Activated naive CD4-positive, alpha-beta T cell treated with anti-CD3 and anti-CD28 coated beads, Interleukin-2, amount 50 U/mL, for 72 hours (primary cell): Measurements from ENCODE around the gene MSX1. TPM values are rescaled to one million over a fixed set of nuclear protein-coding genes. Genes with fewer than 3 reads are reported as not detected.

Source experiments
- ATAC-seq, 2 donors: fragments of 150-1000 bp; cut with Tn5 transposase; 2 replicates each; pipeline ENCODE4 v1.10.0; 2021; ENCODE audit warnings: mild to moderate bottlenecking in 2 of 2, moderate library complexity in 2 of 2
- DNase-seq, 2 donors: peaks; one replicate each; pipeline ENCODE4 v3.0.0; 2021 to 2022; ENCODE audit warnings: low spot score in 2 of 2
- H3K27ac Mint-ChIP-seq, 2 donors: one replicate each; pipeline ENCODE4 v1.8.0; 2022; ENCODE audit warnings: mild to moderate bottlenecking in 2 of 2, mixed read lengths in 2 of 2
- H3K36me3 Mint-ChIP-seq, 2 donors: one replicate each; pipeline ENCODE4 v1.8.0; 2022; ENCODE audit warnings: mixed read lengths in 2 of 2
- H3K9me3 Mint-ChIP-seq, 2 donors: one replicate each; pipeline ENCODE4 v1.8.0; 2022; ENCODE audit warnings: mixed read lengths in 2 of 2
- total RNA-seq, 2 donors: library from RNA; stranded (reverse); gene quantifications; one replicate each; pipeline ENCODE4 v1.2.3, GENCODE V29; 2022

Gene MSX1
- total RNA-seq, 2 donors from 2014 or later: not detected

- Mint-ChIP-seq H3K9me3 (peaks cover 0 to 5% of the 10 kb centered on the region in 2 donors), H3K27ac (peak overlapping the region in 1 of 2 donors; percentile 22), H3K36me3 (peaks cover 6 to 10% of the 10 kb centered on the region in 2 donors)
- DNase-seq (peak in 1 of 2 donors; percentile 18), ATAC-seq (peak; percentile 50 to 63)
Observed at GRCh38 chr4:4852591-4853362, 6.7 kb upstream of the MSX1 start.

- DNase-seq: peak in 1 of 2 donors; percentile 5
- Mint-ChIP-seq H3K9me3 (peaks cover 0 to 5% of the 10 kb centered on the region in 2 donors), H3K27ac (no peak overlapping the region), H3K36me3 (peaks cover 6 to 10% of the 10 kb centered on the region in 2 donors)
- peak in 1 of 2 donors; percentile 27 for ATAC-seq
Observed at GRCh38 chr4:4853371-4853823, 6.1 kb upstream of the MSX1 start.

GRCh38 chr4:4853921-4854648, 5.4 kb upstream of the MSX1 start:
- H3K9me3 Mint-ChIP-seq: peaks cover 0 to 5% of the 10 kb centered on the region in 2 donors
- peak in 1 of 2 donors; percentile 7 for DNase-seq
- H3K36me3 Mint-ChIP-seq: peaks cover 6 to 10% of the 10 kb centered on the region in 2 donors
- ATAC-seq: no peak
- H3K27ac Mint-ChIP-seq: no peak overlapping the region

GRCh38 chr4:4854649-4855295, 4.7 kb upstream of the MSX1 start:
- Mint-ChIP-seq H3K36me3 (peaks cover 6 to 10% of the 10 kb centered on the region in 2 donors), H3K27ac (no peak overlapping the region), H3K9me3 (peaks cover 0 to 5% of the 10 kb centered on the region in 2 donors)
- no peak for DNase-seq
- no peak for ATAC-seq

- ATAC-seq (no peak), DNase-seq (peak in 1 of 2 donors; percentile 5)
- peaks cover 0 to 5% of the 10 kb centered on the region in 2 donors for H3K9me3 Mint-ChIP-seq
- peak overlapping the region in 1 of 2 donors; percentile 14 for H3K27ac Mint-ChIP-seq
- H3K36me3 Mint-ChIP-seq: peaks cover 6 to 12% of the 10 kb centered on the region in 2 donors
Observed at GRCh38 chr4:4855301-4856070, 4.0 kb upstream of the MSX1 start.

- DNase-seq: peak in 1 of 2 donors; percentile 19
- no peak for ATAC-seq
- Mint-ChIP-seq H3K27ac (peak overlapping the region in 1 of 2 donors; percentile 25), H3K9me3 (peaks cover 0 to 5% of the 10 kb centered on the region in 2 donors), H3K36me3 (peaks cover 6 to 20% of the 10 kb centered on the region in 2 donors)
Observed at GRCh38 chr4:4856071-4857000, 3.1 kb upstream of the MSX1 start.

GRCh38 chr4:4857001-4857808, 2.3 kb upstream of the MSX1 start:
- Mint-ChIP-seq H3K9me3 (peaks cover 0 to 5% of the 10 kb centered on the region in 2 donors), H3K36me3 (peaks cover 6 to 27% of the 10 kb centered on the region in 2 donors), H3K27ac (peak overlapping the region in 1 of 2 donors; percentile 52)
- ATAC-seq (no peak), DNase-seq (no peak)

- peaks cover 0 to 5% of the 10 kb centered on the region in 2 donors for H3K9me3 Mint-ChIP-seq
- DNase-seq (no peak), ATAC-seq (no peak)
- peak overlapping the region in 1 of 2 donors; percentile 90 for H3K27ac Mint-ChIP-seq
- peaks cover 6 to 32% of the 10 kb centered on the region in 2 donors for H3K36me3 Mint-ChIP-seq
Observed at GRCh38 chr4:4857809-4858508, 1.5 kb upstream of the MSX1 start.

GRCh38 chr4:4858527-4859324, 739 bp upstream of the MSX1 start:
- H3K27ac Mint-ChIP-seq: peak overlapping the region in 1 of 2 donors; percentile 55

GRCh38 chr4:4859799-4860599, 534 bp downstream of the MSX1 start:
- ATAC-seq: peak in 1 of 2 donors; percentile 25
- peaks cover 0 to 5% of the 10 kb centered on the region in 2 donors for H3K9me3 Mint-ChIP-seq
- peak in 1 of 2 donors; percentile 8 for DNase-seq
- H3K27ac Mint-ChIP-seq: peak overlapping the region in 1 of 2 donors; percentile 62
- H3K36me3 Mint-ChIP-seq: peaks cover 6 to 26% of the 10 kb centered on the region in 2 donors

More at GRCh38 chr4:4858527-4859324, 739 bp upstream of the MSX1 start:
- Mint-ChIP-seq H3K9me3 (peaks cover 0 to 5% of the 10 kb centered on the region in 2 donors), H3K36me3 (peaks cover 6 to 26% of the 10 kb centered on the region in 2 donors)
- ATAC-seq (no peak), DNase-seq (no peak)

- DNase-seq: peak in 1 of 2 donors; percentile 5
- Mint-ChIP-seq H3K36me3 (peaks cover 6 to 22% of the 10 kb centered on the region in 2 donors), H3K27ac (peak overlapping the region in 1 of 2 donors; percentile 62), H3K9me3 (peaks cover 0 to 5% of the 10 kb centered on the region in 2 donors)
- no peak for ATAC-seq
Observed at GRCh38 chr4:4860600-4861389, 1.3 kb downstream of the MSX1 start.
